HUES6 (cell line): ENCODE data around the gene PHPT1.

Source experiments
- H3K27ac ChIP-seq: 2 replicates; pipeline ENCODE4 v1.7.0; 2013; ENCODE audit warnings: low read depth, mild to moderate bottlenecking, low read length, inconsistent platforms
- H3K27me3 ChIP-seq: 2 replicates; pipeline ENCODE4 v1.6.1; 2013; ENCODE audit warnings: low read length; ENCODE audit not compliant: control insufficient read depth, insufficient read depth
- H3K36me3 ChIP-seq: 2 replicates; pipeline ENCODE4 v1.6.1; 2013; ENCODE audit warnings: low read length; ENCODE audit not compliant: control insufficient read depth, insufficient read depth
- H3K4me1 ChIP-seq: 2 replicates; pipeline ENCODE4 v1.6.1; 2013; ENCODE audit warnings: low read length; ENCODE audit not compliant: control insufficient read depth, insufficient read depth
- H3K4me3 ChIP-seq: 2 replicates; pipeline ENCODE4 v1.5.1; 2013; ENCODE audit warnings: low read depth, low read length
- H3K9ac ChIP-seq: one replicate; pipeline ENCODE4 v1.6.1; 2013; ENCODE audit warnings: mild to moderate bottlenecking, low read length
- H3K9me3 ChIP-seq: 2 replicates; pipeline ENCODE4 v1.6.1; 2013; ENCODE audit warnings: low read depth, low read length; ENCODE audit not compliant: control insufficient read depth, insufficient read depth

The PHPT1 gene

GRCh38 chr9:136807281-136808074 is 41.7 kb upstream of the PHPT1 start, which contains the start of gene RABL6:
Gene RABL6 (plus strand): TSS chr9:136807948. CDS start chr9:136808197, 249 bp downstream.
- H3K27me3 ChIP-seq, result 0 out of 2 replicates have a peak, but pooled peaks cover 5% of the 10 kb centered on the region
- peak within 1 kb of the TSS; percentile 90 for H3K4me3 ChIP-seq
- no peaks in the 10 kb centered on the region for H3K9me3 ChIP-seq
- H3K36me3 ChIP-seq, result peaks cover 34% of the 10 kb centered on the region
- H3K9ac ChIP-seq, result peak within 1 kb of the TSS; percentile 93
- peaks cover 21% of the 10 kb centered on the region; the same call in 1 of the 2 replicates for H3K4me1 ChIP-seq
- H3K27ac ChIP-seq, result peak within 1 kb of the TSS; percentile 92

- 0 out of 2 replicates have a peak, but pooled peaks cover 5% of the 10 kb centered on the region for H3K27me3 ChIP-seq
- H3K27ac ChIP-seq, result peak overlapping the region; percentile 92
- H3K4me3 ChIP-seq, result peak overlapping the region; percentile 90
- peaks cover 41% of the 10 kb centered on the region for H3K36me3 ChIP-seq
- H3K9me3 ChIP-seq, result no peaks in the 10 kb centered on the region
- H3K9ac ChIP-seq, result peak overlapping the region; percentile 93
- peaks cover 21% of the 10 kb centered on the region; the same call in 1 of the 2 replicates for H3K4me1 ChIP-seq
Observed at GRCh38 chr9:136808075-136808805, 41.0 kb upstream of the PHPT1 start.

GRCh38 chr9:136808806-136809158 is 40.4 kb upstream of the PHPT1 start:
- peak overlapping the region; percentile 42; the same call in 1 of the 2 replicates for H3K27ac ChIP-seq
- H3K9me3 ChIP-seq, result no peaks in the 10 kb centered on the region
- peaks cover 21% of the 10 kb centered on the region; the same call in 1 of the 2 replicates for H3K4me1 ChIP-seq

GRCh38 chr9:136814725-136815421 is 34.3 kb upstream of the PHPT1 start:
- Histone ChIP-seq H3K4me3 (no peak overlapping the region), H3K4me1 (peaks cover 4% of the 10 kb centered on the region; the same call in 1 of the 2 replicates), H3K9ac (no peak overlapping the region), H3K36me3 (peaks cover 42% of the 10 kb centered on the region), H3K27ac (no peak overlapping the region), H3K9me3 (no peaks in the 10 kb centered on the region), H3K27me3 (no peaks in the 10 kb centered on the region)

More at GRCh38 chr9:136808806-136809158, 40.4 kb upstream of the PHPT1 start:
- peaks cover 44% of the 10 kb centered on the region for H3K36me3 ChIP-seq
- no peaks in the 10 kb centered on the region for H3K27me3 ChIP-seq
- peak overlapping the region; percentile 90 for H3K4me3 ChIP-seq
- peak overlapping the region; percentile 93 for H3K9ac ChIP-seq

GRCh38 chr9:136815422-136815782 is 33.8 kb upstream of the PHPT1 start:
- Histone ChIP-seq H3K27me3 (no peaks in the 10 kb centered on the region), H3K9ac (no peak overlapping the region), H3K4me3 (no peak overlapping the region), H3K4me1 (no peaks in the 10 kb centered on the region), H3K27ac (no peak overlapping the region), H3K36me3 (peaks cover 37% of the 10 kb centered on the region), H3K9me3 (no peaks in the 10 kb centered on the region)

GRCh38 chr9:136820971-136821825 is 28.0 kb upstream of the PHPT1 start:
- H3K27ac ChIP-seq, result no peak overlapping the region
- H3K9ac ChIP-seq, result peak overlapping the region; percentile 80
- H3K36me3 ChIP-seq, result peaks cover 35% of the 10 kb centered on the region
- H3K27me3 ChIP-seq, result no peaks in the 10 kb centered on the region
- peaks cover 8% of the 10 kb centered on the region; the same call in 1 of the 2 replicates for H3K4me1 ChIP-seq
- H3K4me3 ChIP-seq, result peak overlapping the region; percentile 55
- no peaks in the 10 kb centered on the region for H3K9me3 ChIP-seq

GRCh38 chr9:136821826-136822544 is 27.2 kb upstream of the PHPT1 start:
- Histone ChIP-seq H3K27me3 (no peaks in the 10 kb centered on the region), H3K4me1 (peaks cover 8% of the 10 kb centered on the region; the same call in 1 of the 2 replicates), H3K36me3 (peaks cover 40% of the 10 kb centered on the region), H3K27ac (no peak overlapping the region), H3K4me3 (peak overlapping the region; percentile 55), H3K9me3 (no peaks in the 10 kb centered on the region), H3K9ac (no peak overlapping the region)

- peaks cover 8% of the 10 kb centered on the region; the same call in 1 of the 2 replicates for H3K4me1 ChIP-seq
- no peak overlapping the region for H3K4me3 ChIP-seq
- no peak overlapping the region for H3K9ac ChIP-seq
- no peaks in the 10 kb centered on the region for H3K9me3 ChIP-seq
- peaks cover 51% of the 10 kb centered on the region for H3K36me3 ChIP-seq
- H3K27me3 ChIP-seq, result no peaks in the 10 kb centered on the region
- H3K27ac ChIP-seq, result no peak overlapping the region
Observed at GRCh38 chr9:136823136-136824046, 25.8 kb upstream of the PHPT1 start.

GRCh38 chr9:136824496-136825225 is 24.5 kb upstream of the PHPT1 start:
- no peak overlapping the region for H3K27ac ChIP-seq
- peaks cover 8% of the 10 kb centered on the region; the same call in 1 of the 2 replicates for H3K4me1 ChIP-seq
- H3K36me3 ChIP-seq, result peaks cover 64% of the 10 kb centered on the region
- no peaks in the 10 kb centered on the region for H3K27me3 ChIP-seq
- H3K4me3 ChIP-seq, result no peak overlapping the region
- no peak overlapping the region for H3K9ac ChIP-seq
- no peaks in the 10 kb centered on the region for H3K9me3 ChIP-seq
